HUES48 (cell line): Measurements from ENCODE around the gene GRIN2A.

ENCODE experiments used
- H3K27ac ChIP-seq: one replicate; pipeline ENCODE4 v1.7.0; 2013; ENCODE audit warnings: low read depth, low read length, inconsistent platforms
- H3K27me3 ChIP-seq: 2 replicates; pipeline ENCODE4 v1.6.1; 2013; ENCODE audit warnings: mild to moderate bottlenecking, low read length; ENCODE audit not compliant: control insufficient read depth, insufficient read depth
- H3K36me3 ChIP-seq: 2 replicates; pipeline ENCODE4 v1.6.1; 2013; ENCODE audit warnings: low read length; ENCODE audit not compliant: control insufficient read depth, insufficient read depth
- H3K4me1 ChIP-seq: 2 replicates; pipeline ENCODE4 v1.6.1; 2013; ENCODE audit warnings: mild to moderate bottlenecking, low read length; ENCODE audit not compliant: control insufficient read depth, insufficient read depth
- H3K4me3 ChIP-seq: 2 replicates; pipeline ENCODE4 v1.5.1; 2013; ENCODE audit warnings: mild to moderate bottlenecking, low read depth, low read length
- H3K9ac ChIP-seq: 2 replicates; pipeline ENCODE4 v1.6.1; 2013; ENCODE audit warnings: mild to moderate bottlenecking, low read depth, low read length, moderate library complexity
- H3K9me3 ChIP-seq: 2 replicates; pipeline ENCODE4 v1.6.1; 2013; ENCODE audit warnings: low read length; ENCODE audit not compliant: control insufficient read depth, insufficient read depth

The GRIN2A gene

GRCh38 chr16:9969580-9969979 is 212.6 kb downstream of the GRIN2A start:
- Histone ChIP-seq H3K27me3 (peaks cover 6% of the 10 kb centered on the region; the same call in 1 of the 2 replicates), H3K4me3 (no peak overlapping the region), H3K9me3 (no peaks in the 10 kb centered on the region), H3K27ac (no peak overlapping the region), H3K9ac (no peak overlapping the region), H3K4me1 (peaks cover 26% of the 10 kb centered on the region), H3K36me3 (no peaks in the 10 kb centered on the region)

GRCh38 chr16:9966569-9967157 is 215.6 kb downstream of the GRIN2A start:
- Histone ChIP-seq H3K4me3 (no peak overlapping the region), H3K27me3 (peaks cover 6% of the 10 kb centered on the region; the same call in 1 of the 2 replicates), H3K9me3 (no peaks in the 10 kb centered on the region), H3K4me1 (peaks cover 12% of the 10 kb centered on the region), H3K36me3 (no peaks in the 10 kb centered on the region), H3K27ac (no peak overlapping the region), H3K9ac (no peak overlapping the region)

- Histone ChIP-seq H3K36me3 (no peaks in the 10 kb centered on the region), H3K9ac (no peak overlapping the region)
These were observed 217.1 kb downstream of the GRIN2A start for GRCh38 chr16:9965079-9965478.

GRCh38 chr16:9964426-9964825 is 217.8 kb downstream of the GRIN2A start:
- H3K27me3 ChIP-seq = no peaks in the 10 kb centered on the region
- no peaks in the 10 kb centered on the region for H3K4me1 ChIP-seq
- no peak overlapping the region for H3K9ac ChIP-seq
- H3K4me3 ChIP-seq = no peak overlapping the region
- H3K9me3 ChIP-seq = no peaks in the 10 kb centered on the region
- H3K36me3 ChIP-seq = no peaks in the 10 kb centered on the region
- no peak overlapping the region for H3K27ac ChIP-seq

More at GRCh38 chr16:9965079-9965478, 217.1 kb downstream of the GRIN2A start:
- Histone ChIP-seq H3K27me3 (no peaks in the 10 kb centered on the region), H3K4me3 (no peak overlapping the region), H3K9me3 (no peaks in the 10 kb centered on the region), H3K27ac (no peak overlapping the region), H3K4me1 (no peaks in the 10 kb centered on the region)

GRCh38 chr16:9957433-9957832 is 224.8 kb downstream of the GRIN2A start:
- Histone ChIP-seq H3K27me3 (0 out of 2 replicates have a peak, but pooled peaks cover 4% of the 10 kb centered on the region), H3K4me3 (no peak overlapping the region)

GRCh38 chr16:9957002-9957401 is 225.2 kb downstream of the GRIN2A start:
- H3K9me3 ChIP-seq = no peaks in the 10 kb centered on the region
- H3K9ac ChIP-seq = no peak overlapping the region
- H3K27me3 ChIP-seq = 0 out of 2 replicates have a peak, but pooled peaks cover 4% of the 10 kb centered on the region
- H3K4me1 ChIP-seq = peaks cover 10% of the 10 kb centered on the region; the same call in 1 of the 2 replicates
- no peak overlapping the region for H3K27ac ChIP-seq
- no peak overlapping the region for H3K4me3 ChIP-seq
- no peaks in the 10 kb centered on the region for H3K36me3 ChIP-seq

More at GRCh38 chr16:9957433-9957832, 224.8 kb downstream of the GRIN2A start:
- Histone ChIP-seq H3K9me3 (no peaks in the 10 kb centered on the region), H3K9ac (no peak overlapping the region), H3K36me3 (no peaks in the 10 kb centered on the region), H3K27ac (no peak overlapping the region), H3K4me1 (peaks cover 10% of the 10 kb centered on the region; the same call in 1 of the 2 replicates)

GRCh38 chr16:9955677-9956076 is 226.6 kb downstream of the GRIN2A start:
- H3K4me3 ChIP-seq = no peak overlapping the region
- no peak overlapping the region for H3K9ac ChIP-seq
- H3K36me3 ChIP-seq = no peaks in the 10 kb centered on the region
- H3K4me1 ChIP-seq = peaks cover 10% of the 10 kb centered on the region; the same call in 1 of the 2 replicates
- H3K9me3 ChIP-seq = no peaks in the 10 kb centered on the region
- 0 out of 2 replicates have a peak, but pooled peaks cover 4% of the 10 kb centered on the region for H3K27me3 ChIP-seq
- no peak overlapping the region for H3K27ac ChIP-seq

GRCh38 chr16:9953908-9954570 is 228.2 kb downstream of the GRIN2A start:
- Histone ChIP-seq H3K4me3 (no peak overlapping the region), H3K27ac (no peak overlapping the region), H3K9me3 (no peaks in the 10 kb centered on the region), H3K9ac (no peak overlapping the region), H3K27me3 (0 out of 2 replicates have a peak, but pooled peaks cover 4% of the 10 kb centered on the region), H3K4me1 (peaks cover 10% of the 10 kb centered on the region; the same call in 1 of the 2 replicates), H3K36me3 (no peaks in the 10 kb centered on the region)

- H3K36me3 ChIP-seq = no peaks in the 10 kb centered on the region
- no peaks in the 10 kb centered on the region for H3K9me3 ChIP-seq
- H3K27me3 ChIP-seq = no peaks in the 10 kb centered on the region
- no peak overlapping the region for H3K9ac ChIP-seq
- H3K4me3 ChIP-seq = no peak overlapping the region
- peaks cover 3% of the 10 kb centered on the region for H3K4me1 ChIP-seq
- no peak overlapping the region for H3K27ac ChIP-seq
These were observed 231.6 kb downstream of the GRIN2A start for GRCh38 chr16:9950658-9951057.

GRCh38 chr16:9949396-9949795 is 232.8 kb downstream of the GRIN2A start:
- H3K36me3 ChIP-seq = no peaks in the 10 kb centered on the region
- H3K4me1 ChIP-seq = peaks cover 7% of the 10 kb centered on the region
- no peaks in the 10 kb centered on the region for H3K9me3 ChIP-seq
- no peak overlapping the region for H3K4me3 ChIP-seq
- H3K9ac ChIP-seq = no peak overlapping the region
- no peak overlapping the region for H3K27ac ChIP-seq
- no peaks in the 10 kb centered on the region for H3K27me3 ChIP-seq

- Histone ChIP-seq H3K36me3 (no peaks in the 10 kb centered on the region), H3K4me3 (no peak overlapping the region), H3K9ac (no peak overlapping the region), H3K27me3 (no peaks in the 10 kb centered on the region), H3K4me1 (peaks cover 7% of the 10 kb centered on the region), H3K9me3 (no peaks in the 10 kb centered on the region), H3K27ac (no peak overlapping the region)
These were observed 233.3 kb downstream of the GRIN2A start for GRCh38 chr16:9948933-9949332.
